Activated CD8-positive, alpha-beta T cell treated with anti-CD3 and anti-CD28 coated beads, Interleukin-2, amount 10 ng/mL, durations not matched to agents 7 days and 5 days (primary cell): ENCODE data around the gene GPR45. TPM values are rescaled to one million over a fixed set of nuclear protein-coding genes. Genes with fewer than 3 reads are reported as not detected.

Source experiments
- ATAC-seq: fragments of 150-1000 bp; cut with Tn5 transposase; one replicate; pipeline ENCODE4 v1.10.0; 2021; ENCODE audit warnings: moderate library complexity
- CTCF ChIA-PET: fragments of 350-600 bp; sonication (Branson Sonifier 250); formaldehyde crosslinking; loops from one replicate; lab custom pipeline; 2021; ENCODE audit warnings: antibody characterized with exemption; lab: Charles Lee
- POLR2A ChIA-PET: fragments of 350-600 bp; sonication (Branson Sonifier 250); formaldehyde crosslinking; loops from one replicate; lab custom pipeline; 2021; ENCODE audit warnings: antibody characterized with exemption; lab: Charles Lee
- DNase-seq: peaks from one replicate; pipeline ENCODE4 v3.0.0-alpha.2; 2020
- H3K27ac Mint-ChIP-seq: one replicate; pipeline ENCODE4 v1.8.0; 2021; ENCODE audit warnings: mild to moderate bottlenecking, mixed read lengths
- H3K27me3 Mint-ChIP-seq: one replicate; pipeline ENCODE4 v1.8.0; 2021; ENCODE audit warnings: low read depth, mixed read lengths
- H3K36me3 Mint-ChIP-seq: one replicate; pipeline ENCODE4 v1.8.0; 2021; ENCODE audit warnings: low read depth, mixed read lengths
- H3K4me1 Mint-ChIP-seq: one replicate; pipeline ENCODE4 v1.8.0; 2021; ENCODE audit warnings: low read depth, mixed read lengths
- H3K4me3 Mint-ChIP-seq: one replicate; pipeline ENCODE4 v1.8.0; 2021; ENCODE audit warnings: mild to moderate bottlenecking, mixed read lengths
- H3K9me3 Mint-ChIP-seq: one replicate; pipeline ENCODE4 v1.8.0; 2022; ENCODE audit warnings: mixed read lengths; ENCODE audit not compliant: insufficient read depth
- total RNA-seq, 2 experiments: library from RNA; stranded (reverse); gene quantifications; one replicate each; pipeline ENCODE4 v1.2.3, GENCODE V29; 2021

The GPR45 gene
- total RNA-seq, 2 experiments from 2014 or later: not detected

DNA sequence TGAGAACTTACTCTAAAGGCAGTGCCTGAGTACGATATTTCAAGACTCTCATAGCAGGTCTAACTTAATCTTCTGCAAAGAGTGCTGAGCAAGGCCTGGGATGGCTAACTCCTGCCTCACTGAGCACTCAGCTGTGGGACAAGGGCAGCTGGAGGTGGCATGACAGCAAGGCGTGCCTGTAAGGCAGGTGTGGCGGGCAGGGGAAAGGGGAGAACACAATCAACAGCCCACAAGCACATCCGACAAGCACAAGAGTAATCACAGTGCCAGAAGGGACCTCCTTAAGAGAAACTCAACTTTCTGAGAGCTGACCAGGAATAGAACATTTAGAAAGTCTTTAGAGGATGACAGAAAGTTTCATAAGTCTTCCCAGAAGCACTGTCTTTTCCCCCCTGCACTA, 42.0 kb downstream of the GPR45 start:
- H3K4me1 Mint-ChIP-seq: no peaks in the 10 kb centered on the region
- ChIA-PET CTCF (interaction anchor here (1.4 kb wide), 2 partner anchors 12 to 61 kb away, joined by 3 to 5 read pairs; no protein-coding TSS in a partner anchor), POLR2A (no interaction called here)
- DNase-seq (no peak), ATAC-seq (no peak)
- no peak overlapping the region for H3K4me3 Mint-ChIP-seq
- H3K36me3 Mint-ChIP-seq: peaks cover 8% of the 10 kb centered on the region
- H3K27ac Mint-ChIP-seq: no peak overlapping the region
- no peaks in the 10 kb centered on the region for H3K9me3 Mint-ChIP-seq
- H3K27me3 Mint-ChIP-seq: no peaks in the 10 kb centered on the region

GRCh38 chr2:105287692-105288091, 46.1 kb downstream of the GPR45 start:
- Mint-ChIP-seq H3K9me3 (no peaks in the 10 kb centered on the region), H3K4me3 (no peak overlapping the region), H3K36me3 (peaks cover 13% of the 10 kb centered on the region), H3K27ac (no peak overlapping the region), H3K27me3 (no peaks in the 10 kb centered on the region), H3K4me1 (no peaks in the 10 kb centered on the region)
- ChIA-PET CTCF (interaction anchor here (0.6 to 1.5 kb wide), 20 partner anchors 9 to 79 kb away, joined by 3 to 9 read pairs (median 3); partner anchors contain the start of gene C2orf49), POLR2A (no interaction called here)
- ATAC-seq (no peak), DNase-seq (peak; percentile 59)

- peaks cover 13% of the 10 kb centered on the region for H3K36me3 Mint-ChIP-seq
- no peaks in the 10 kb centered on the region for H3K4me1 Mint-ChIP-seq
- ATAC-seq (no peak), DNase-seq (no peak)
- no peaks in the 10 kb centered on the region for H3K27me3 Mint-ChIP-seq
- POLR2A ChIA-PET: no interaction called here
- H3K9me3 Mint-ChIP-seq: no peaks in the 10 kb centered on the region
- CTCF ChIA-PET: interaction anchor here (0.6 to 1.5 kb wide), 20 partner anchors 9 to 79 kb away, joined by 3 to 9 read pairs (median 3); partner anchors contain the start of gene C2orf49
- no peak overlapping the region for H3K27ac Mint-ChIP-seq
- H3K4me3 Mint-ChIP-seq: no peak overlapping the region
Measured at GRCh38 chr2:105288133-105288532, 46.6 kb downstream of the GPR45 start.

DNA sequence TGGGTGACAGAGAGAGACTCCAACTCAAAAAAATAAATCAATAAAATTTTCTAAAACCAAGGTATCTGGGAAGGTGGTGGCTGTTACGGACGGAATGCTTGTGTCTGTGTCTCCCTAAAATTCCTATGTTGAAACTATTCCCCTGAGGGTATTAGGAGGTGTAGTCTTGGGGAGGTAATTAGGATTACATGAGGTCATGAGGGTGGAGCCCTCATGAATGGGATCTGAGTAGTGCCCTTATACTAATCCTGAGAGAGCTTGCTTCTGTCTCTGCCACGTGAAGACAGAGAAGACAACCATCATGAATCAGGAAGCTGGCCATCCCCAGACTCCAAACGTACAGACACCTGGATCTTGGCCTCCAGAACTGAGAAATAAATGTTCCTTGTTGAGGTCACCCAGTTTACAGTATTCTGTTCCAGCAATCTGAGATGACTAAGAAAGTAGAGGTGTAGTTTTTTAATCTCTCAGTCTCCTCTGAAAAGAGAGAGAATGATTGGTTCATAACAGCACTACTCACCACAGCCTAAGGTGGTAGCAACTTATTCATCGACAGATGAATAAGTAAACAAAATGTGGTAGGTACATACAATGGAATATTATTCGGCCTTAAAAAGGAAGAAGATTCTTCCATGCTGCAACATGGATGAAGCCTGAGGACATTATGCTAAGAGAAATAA, 49.6 kb downstream of the GPR45 start:
- no peaks in the 10 kb centered on the region for H3K4me1 Mint-ChIP-seq
- H3K27ac Mint-ChIP-seq: no peak overlapping the region
- no peak overlapping the region for H3K4me3 Mint-ChIP-seq
- H3K36me3 Mint-ChIP-seq: peaks cover 21% of the 10 kb centered on the region
- no peaks in the 10 kb centered on the region for H3K9me3 Mint-ChIP-seq
- ChIA-PET POLR2A (no interaction called here), CTCF (no interaction called here)
- ATAC-seq (no peak), DNase-seq (no peak)
- no peaks in the 10 kb centered on the region for H3K27me3 Mint-ChIP-seq

GRCh38 chr2:105291981-105292380, 50.4 kb downstream of the GPR45 start:
- Mint-ChIP-seq H3K27me3 (no peaks in the 10 kb centered on the region), H3K9me3 (no peaks in the 10 kb centered on the region), H3K36me3 (peaks cover 25% of the 10 kb centered on the region), H3K27ac (no peak overlapping the region), H3K4me3 (no peak overlapping the region), H3K4me1 (no peaks in the 10 kb centered on the region)
- ATAC-seq (no peak), DNase-seq (no peak)
- ChIA-PET CTCF (no interaction called here), POLR2A (no interaction called here)

Other genes with a start within 250 kb of the GPR45 start
- gene MRPS9, start 203.7 kb upstream of the GPR45 start, total RNA-seq: 10 to 100 TPM; 24.9 to 25.2 TPM
- 10 to 100 TPM; 16.4 to 16.6 TPM for gene TGFBRAP1, start 88.0 kb downstream of the GPR45 start, total RNA-seq
- 10 to 100 TPM; 19.6 to 19.8 TPM for gene C2orf49, start 95.8 kb downstream of the GPR45 start, total RNA-seq
- gene FHL2, start 157.3 kb downstream of the GPR45 start, total RNA-seq: 1 to 10 TPM; 1.9 to 2.2 TPM